Suprapubic skin (tissue), 4 donors: Measurements from ENCODE around the gene DCAKD. TPM values are rescaled to one million over a fixed set of nuclear protein-coding genes. Genes with fewer than 3 reads are reported as not detected.

Source experiments
- DNase-seq, 2 donors: peaks; one replicate each; pipeline ENCODE4 v3.0.0-alpha.2; 2019; ENCODE audit warnings: low spot score in 2 of 2
- H3K27ac ChIP-seq: fragments of 200-600 bp; sonication (generic); one replicate; pipeline ENCODE4 v1.5.1; 2019
- H3K27me3 ChIP-seq: fragments of 200-600 bp; sonication (generic); one replicate; pipeline ENCODE4 v1.5.1; 2019
- H3K36me3 ChIP-seq: fragments of 200-600 bp; sonication (generic); one replicate; pipeline ENCODE4 v1.5.1; 2019
- H3K4me1 ChIP-seq: fragments of 200-600 bp; sonication (generic); one replicate; pipeline ENCODE4 v1.5.1; 2019
- H3K4me3 ChIP-seq: fragments of 200-600 bp; sonication (generic); one replicate; pipeline ENCODE4 v1.5.1; 2019; ENCODE audit warnings: mild to moderate bottlenecking
- H3K9me3 ChIP-seq: fragments of 200-600 bp; sonication (generic); one replicate; pipeline ENCODE4 v1.5.1; 2019
- EP300 ChIP-seq: sonication (generic); formaldehyde crosslinking; IDR thresholded peaks from one replicate; pipeline ENCODE4 v1.6.1; 2017; ENCODE audit warnings: antibody characterized with exemption
- POLR2A ChIP-seq, 2 donors: fragments of 450-650 bp; IDR thresholded peaks; one replicate each; pipeline ENCODE4 v1.6.1; 2017; ENCODE audit warnings: antibody characterized with exemption in 2 of 2, mild to moderate bottlenecking in 2 of 2, moderate library complexity in 2 of 2
- POLR2AphosphoS5 ChIP-seq, 3 donors: sonication (generic); formaldehyde crosslinking; IDR thresholded peaks; one replicate each; pipeline ENCODE4 v1.6.1; 2017; ENCODE audit warnings: antibody characterized with exemption in 3 of 3
- WGBS: methylation state at CpG from one replicate; pipeline ENCODE4 v1.1.5; 2018; 5-methylcytosine and 5-hydroxymethylcytosine counted together
- total RNA-seq, 4 donors: library from RNA; depleted of rRNA; stranded (reverse); fragments of >200 nt; gene quantifications; one replicate each; pipeline ENCODE4 v1.1.0, GENCODE V29; 2016
- TF ChIP-seq, protein P1 (sequence below), 2 donors: fragments of 200-600 bp in 1 of 2; fragments of 450-650 bp in 1 of 2; sonication (generic) in 1 of 2; IDR thresholded peaks; one replicate each; pipeline ENCODE4 v1.5.1; 2016 to 2019; ENCODE audit warnings: antibody characterized with exemption in 2 of 2, mild to moderate bottlenecking in 1 of 2, moderate library complexity in 1 of 2

The DCAKD gene
- total RNA-seq, 4 donors from 2014 or later, result 49.1 to 68.5 (median 60.9) TPM

DNA sequence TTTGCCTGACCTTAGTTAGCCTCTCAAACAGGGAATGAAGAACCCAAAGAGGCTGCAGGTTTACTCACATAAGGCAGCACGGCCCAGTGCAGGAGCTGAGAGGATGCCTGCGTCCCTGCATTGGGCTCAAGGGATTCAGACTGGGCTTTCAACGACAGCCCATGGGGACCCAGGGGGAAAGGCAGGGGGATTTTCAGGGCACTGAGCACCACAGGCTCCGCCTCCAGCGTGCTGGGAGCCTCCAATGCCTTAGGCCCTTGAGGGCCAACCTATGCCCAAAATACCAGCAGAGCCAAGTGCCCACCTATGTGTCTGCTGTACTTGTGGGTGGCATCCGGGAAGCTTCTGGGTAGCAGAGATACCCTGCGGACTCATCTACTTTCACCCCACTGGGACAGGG lies 22.3 kb downstream of the DCAKD start:
- WGBS, result 96% methylated on average over 7 of the region's 7 CpGs
- H3K36me3 ChIP-seq, result peaks cover 72% of the 10 kb centered on the region

GRCh38 chr17:45022655-45023339 lies 28.6 kb downstream of the DCAKD start:
- Histone ChIP-seq H3K4me3 (no peak overlapping the region), H3K36me3 (peaks cover 28% of the 10 kb centered on the region), H3K27ac (peak overlapping the region; percentile 51), H3K27me3 (no peaks in the 10 kb centered on the region), H3K4me1 (peaks cover 50% of the 10 kb centered on the region), H3K9me3 (no peaks in the 10 kb centered on the region)
- 52% methylated on average over 10 of the region's 13 CpGs for WGBS
- no peak for DNase-seq
- TF ChIP-seq, protein P1, sequence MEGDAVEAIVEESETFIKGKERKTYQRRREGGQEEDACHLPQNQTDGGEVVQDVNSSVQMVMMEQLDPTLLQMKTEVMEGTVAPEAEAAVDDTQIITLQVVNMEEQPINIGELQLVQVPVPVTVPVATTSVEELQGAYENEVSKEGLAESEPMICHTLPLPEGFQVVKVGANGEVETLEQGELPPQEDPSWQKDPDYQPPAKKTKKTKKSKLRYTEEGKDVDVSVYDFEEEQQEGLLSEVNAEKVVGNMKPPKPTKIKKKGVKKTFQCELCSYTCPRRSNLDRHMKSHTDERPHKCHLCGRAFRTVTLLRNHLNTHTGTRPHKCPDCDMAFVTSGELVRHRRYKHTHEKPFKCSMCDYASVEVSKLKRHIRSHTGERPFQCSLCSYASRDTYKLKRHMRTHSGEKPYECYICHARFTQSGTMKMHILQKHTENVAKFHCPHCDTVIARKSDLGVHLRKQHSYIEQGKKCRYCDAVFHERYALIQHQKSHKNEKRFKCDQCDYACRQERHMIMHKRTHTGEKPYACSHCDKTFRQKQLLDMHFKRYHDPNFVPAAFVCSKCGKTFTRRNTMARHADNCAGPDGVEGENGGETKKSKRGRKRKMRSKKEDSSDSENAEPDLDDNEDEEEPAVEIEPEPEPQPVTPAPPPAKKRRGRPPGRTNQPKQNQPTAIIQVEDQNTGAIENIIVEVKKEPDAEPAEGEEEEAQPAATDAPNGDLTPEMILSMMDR (IDR thresholded peaks at IDR 0.05), result no peak
- TF ChIP-seq POLR2AphosphoS5 (IDR thresholded peaks at IDR 0.05) (no peak), POLR2A (IDR thresholded peaks at IDR 0.05) (no peak)

More for the DNA sequence above, 22.3 kb downstream of the DCAKD start:
- TF ChIP-seq POLR2AphosphoS5 (IDR thresholded peaks at IDR 0.05) (no peak), EP300 (no peak), POLR2A (IDR thresholded peaks at IDR 0.05) (no peak)
- TF ChIP-seq, protein P1 (IDR thresholded peaks at IDR 0.05), result no peak
- no peak for DNase-seq
- H3K27ac ChIP-seq, result no peak overlapping the region
- no peaks in the 10 kb centered on the region for H3K27me3 ChIP-seq
- H3K9me3 ChIP-seq, result no peaks in the 10 kb centered on the region
- H3K4me1 ChIP-seq, result no peaks in the 10 kb centered on the region
- H3K4me3 ChIP-seq, result no peak overlapping the region

- Histone ChIP-seq H3K9me3 (no peaks in the 10 kb centered on the region), H3K36me3 (peaks cover 24% of the 10 kb centered on the region), H3K4me1 (peaks cover 50% of the 10 kb centered on the region), H3K27me3 (no peaks in the 10 kb centered on the region), H3K27ac (peak overlapping the region; percentile 51), H3K4me3 (peak overlapping the region; percentile 46)
- WGBS, result 62% methylated on average over 4 of the region's 8 CpGs
- no peak for DNase-seq
- TF ChIP-seq POLR2AphosphoS5 (IDR thresholded peaks at IDR 0.05) (no peak), EP300 (no peak), POLR2A (IDR thresholded peaks at IDR 0.05) (no peak)
- TF ChIP-seq, protein P1 (IDR thresholded peaks at IDR 0.05), result no peak
Measured at GRCh38 chr17:45022288-45022648, 29.2 kb downstream of the DCAKD start.

DNA sequence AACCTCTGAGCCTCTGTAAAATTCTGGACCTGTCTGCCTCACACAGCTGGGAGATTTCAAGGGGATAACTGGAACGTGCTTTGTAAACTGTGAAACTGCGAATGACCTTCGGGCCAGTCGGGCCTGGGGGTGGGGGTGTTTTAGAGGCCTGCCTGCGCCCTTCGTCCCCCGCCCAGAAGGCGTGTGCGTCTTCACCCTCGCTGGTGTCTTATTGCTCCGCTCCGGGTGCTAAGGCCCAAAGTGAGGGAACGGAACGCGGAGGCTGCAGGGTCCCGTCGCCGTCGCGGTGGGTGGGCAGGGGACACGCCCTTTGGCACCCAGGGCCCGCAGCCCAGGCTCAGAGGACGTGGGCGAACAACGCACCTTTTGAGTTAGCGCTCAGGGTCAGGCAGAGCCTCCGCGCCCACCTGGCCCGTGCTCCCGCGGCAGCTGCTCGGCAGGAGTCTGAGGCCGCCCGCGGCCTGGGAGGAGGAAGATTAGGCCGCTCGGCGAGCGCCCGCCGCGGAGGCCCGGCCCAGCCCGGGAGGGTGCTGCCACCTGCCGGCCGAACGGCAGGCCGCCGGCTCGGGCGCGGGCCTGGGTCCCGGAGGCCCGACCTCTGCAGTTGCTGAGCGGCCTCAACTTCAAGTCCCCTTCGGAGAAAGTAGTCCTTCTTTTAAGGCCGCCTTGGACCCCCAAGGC lies 29.7 kb downstream of the DCAKD start:
- DNase-seq, result no peak
- Histone ChIP-seq H3K36me3 (peaks cover 19% of the 10 kb centered on the region), H3K27me3 (no peaks in the 10 kb centered on the region), H3K4me1 (peaks cover 50% of the 10 kb centered on the region), H3K4me3 (peak overlapping the region; percentile 46), H3K27ac (peak overlapping the region; percentile 51), H3K9me3 (no peaks in the 10 kb centered on the region)
- 1% methylated on average over 29 of the region's 57 CpGs for WGBS
- TF ChIP-seq POLR2AphosphoS5 (IDR thresholded peaks at IDR 0.05), result no peak
- TF ChIP-seq, protein P1 (IDR thresholded peaks at IDR 0.05), result peak; percentile 89 to 99
- peak in 1 of 2 donors; percentile 8 for TF ChIP-seq POLR2A (IDR thresholded peaks at IDR 0.05)

- no peak overlapping the region for H3K27ac ChIP-seq
- TF ChIP-seq EP300, result no peak
- TF ChIP-seq POLR2A (IDR thresholded peaks at IDR 0.05), result no peak
- TF ChIP-seq, protein P1 (IDR thresholded peaks at IDR 0.05), result no peak
- no peak for TF ChIP-seq POLR2AphosphoS5 (IDR thresholded peaks at IDR 0.05)
- 41% methylated on average over 13 of the region's 17 CpGs for WGBS
- peaks cover 13% of the 10 kb centered on the region for H3K36me3 ChIP-seq
- DNase-seq, result no peak
- peaks cover 50% of the 10 kb centered on the region for H3K4me1 ChIP-seq
- no peak overlapping the region for H3K4me3 ChIP-seq
- no peaks in the 10 kb centered on the region for H3K27me3 ChIP-seq
- no peaks in the 10 kb centered on the region for H3K9me3 ChIP-seq
Measured at GRCh38 chr17:45020354-45021138, 30.9 kb downstream of the DCAKD start.
